HG03521 (cell line): ENCODE results near the gene SULT2B1.
"Not testable (repeated sequence)": the region's sequence is repeated elsewhere in the genome, so short reads cannot be mapped to it uniquely, and the experiment has no call there.

Source experiments
- ATAC-seq: cut with Tn5 transposase; IDR thresholded peaks from one replicate; pipeline ENCODE4 v1.9.1; 2021; ENCODE audit warnings: mild to moderate bottlenecking, moderate library complexity; ENCODE audit not compliant: unreplicated experiment

The SULT2B1 gene

GRCh38 chr19:48551437-48552302, at the start of gene SULT2B1:
SULT2B1 (plus strand) TSS chr19:48552172; CDS start chr19:48552253, 81 bp downstream.
- no peak for ATAC-seq

DNA sequence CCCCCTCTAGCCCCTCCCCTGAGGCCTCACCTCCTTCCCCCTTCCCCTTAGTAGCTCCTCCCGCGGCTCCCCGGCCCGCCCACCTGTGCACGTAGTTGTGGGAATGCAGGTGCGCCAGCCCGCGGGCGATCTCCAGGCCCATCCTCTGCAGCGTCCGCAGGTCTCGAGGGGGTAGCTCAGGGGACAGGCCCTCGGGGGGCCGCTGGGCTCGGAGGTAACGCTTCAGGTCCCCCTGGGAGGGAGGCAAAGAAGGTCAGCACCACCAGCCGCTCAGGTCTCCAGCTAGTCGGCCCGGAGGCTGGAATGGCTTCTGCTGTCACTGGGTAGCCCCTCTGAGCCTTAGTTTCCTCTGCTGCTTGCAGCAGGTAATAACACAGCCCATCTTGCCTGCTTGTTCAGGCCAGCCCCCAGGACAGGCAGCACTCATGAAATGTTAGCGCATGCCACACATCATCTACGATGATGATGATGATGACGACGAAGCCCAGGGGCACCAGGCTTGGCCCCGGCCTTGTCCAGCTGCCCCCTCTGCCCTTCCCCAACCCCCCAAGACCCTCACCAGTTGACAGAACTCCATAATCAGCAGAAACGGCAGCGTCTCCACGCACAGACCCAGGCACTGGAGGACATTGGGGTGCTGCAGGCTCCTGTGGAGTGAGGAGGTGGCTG, 49.5 kb upstream of the SULT2B1 start:
- ATAC-seq, result no peak

DNA sequence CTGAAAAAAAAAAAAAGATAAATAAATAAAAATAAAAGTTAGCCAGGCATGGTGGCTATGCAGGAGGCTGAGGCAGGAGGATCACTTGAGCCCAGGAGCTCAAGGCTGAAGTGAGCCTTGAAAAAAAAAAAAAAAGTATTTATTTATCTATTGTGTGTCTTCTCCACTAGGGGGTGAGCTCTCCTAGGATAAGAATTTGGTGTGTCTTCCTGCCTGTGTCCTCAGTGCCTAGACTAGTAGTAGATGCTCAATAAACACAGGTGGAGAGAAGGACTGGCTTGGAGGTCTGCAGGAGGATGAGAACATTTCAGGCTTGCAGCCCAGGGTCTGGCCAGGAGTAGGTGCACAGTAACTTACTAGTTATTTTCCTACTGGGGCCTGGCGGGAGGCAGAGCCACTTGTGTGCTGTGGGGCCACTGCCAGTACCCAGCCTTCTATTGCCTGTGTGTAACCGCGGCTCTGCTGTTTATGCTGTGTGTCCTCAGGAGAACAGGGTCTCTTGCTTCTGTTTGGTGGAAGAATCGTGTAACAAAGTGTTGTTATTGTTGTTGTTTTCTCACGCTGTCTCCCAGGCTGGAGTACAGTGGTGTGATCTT, 45.7 kb upstream of the SULT2B1 start:
- ATAC-seq, result no peak

- ATAC-seq, result no peak
These were observed 44.0 kb upstream of the SULT2B1 start for GRCh38 chr19:48507911-48508439.

DNA sequence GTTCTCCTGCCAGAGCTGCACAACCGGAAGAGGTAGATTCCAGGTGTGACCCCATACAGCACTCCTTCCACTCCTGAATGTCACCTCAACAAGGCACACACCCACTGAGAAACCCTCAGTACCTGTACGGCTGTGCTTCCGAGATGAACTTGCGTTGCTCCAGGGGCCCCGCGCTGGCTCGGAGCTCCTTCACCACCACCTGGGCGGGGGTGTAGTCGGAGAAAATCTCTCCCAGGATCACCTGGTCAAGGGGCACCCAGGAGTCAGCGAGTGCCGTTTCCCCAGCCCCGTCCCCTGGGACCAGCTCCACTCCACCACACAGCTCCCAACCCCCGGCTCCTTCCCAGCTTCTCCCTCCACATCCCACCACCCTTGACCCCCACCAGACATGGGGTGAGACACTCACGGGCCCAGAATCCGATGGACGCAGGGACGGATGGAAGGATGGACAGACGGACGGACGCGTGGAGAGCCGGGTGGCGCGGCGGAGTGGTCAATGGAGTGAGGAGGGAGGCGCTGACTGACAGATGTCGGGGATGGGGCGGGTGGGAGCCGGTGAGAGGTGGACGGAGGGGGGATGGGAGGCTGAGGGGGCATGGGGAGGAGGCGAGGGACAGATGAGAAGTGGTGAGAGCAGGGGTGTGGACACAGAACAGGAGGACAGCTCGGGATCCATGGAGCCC, 43.1 kb upstream of the SULT2B1 start:
- ATAC-seq, result no peak

GRCh38 chr19:48509467-48510194, 42.3 kb upstream of the SULT2B1 start:
- no peak for ATAC-seq

DNA sequence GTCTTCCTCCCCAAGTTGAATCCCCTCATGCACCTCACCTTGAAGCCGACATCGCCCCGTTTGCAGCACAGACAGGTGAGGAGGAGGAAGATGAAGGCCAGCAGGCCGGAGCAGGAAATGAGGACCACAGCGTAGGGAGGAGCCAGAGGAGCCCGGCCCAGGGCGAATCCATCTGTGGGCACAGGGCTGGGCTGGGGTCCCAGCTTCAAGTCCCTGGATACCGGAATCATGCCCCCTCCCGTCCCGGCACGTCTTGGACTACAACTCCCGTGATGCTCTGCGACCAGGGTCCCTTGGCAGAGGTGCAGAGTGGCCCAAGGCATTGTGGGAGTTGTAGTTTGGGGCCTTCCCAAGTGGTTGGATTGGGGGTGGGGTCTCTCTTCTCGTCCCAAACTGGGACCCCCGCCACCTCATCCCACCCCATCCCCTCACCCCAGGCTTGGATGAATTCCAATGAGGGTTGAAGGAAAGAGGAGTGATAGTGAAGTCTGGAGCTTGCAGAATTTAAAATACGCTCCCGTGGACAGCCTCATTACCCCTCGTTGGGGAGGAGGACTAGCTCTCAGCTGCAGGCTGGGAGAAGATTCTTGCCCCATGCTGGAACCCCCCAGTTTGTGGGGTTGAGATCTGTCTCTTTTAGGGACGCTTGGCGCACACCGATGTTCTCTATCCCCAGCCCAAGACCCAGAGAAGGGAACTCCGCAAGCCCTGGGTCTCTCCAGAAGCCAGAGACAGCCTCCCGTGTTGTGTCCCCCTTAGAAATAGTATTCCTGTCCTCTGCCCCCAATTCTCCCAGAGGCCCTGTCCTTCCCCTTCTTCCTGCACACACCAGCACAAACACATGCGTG, 41.3 kb upstream of the SULT2B1 start:
- no peak for ATAC-seq

DNA sequence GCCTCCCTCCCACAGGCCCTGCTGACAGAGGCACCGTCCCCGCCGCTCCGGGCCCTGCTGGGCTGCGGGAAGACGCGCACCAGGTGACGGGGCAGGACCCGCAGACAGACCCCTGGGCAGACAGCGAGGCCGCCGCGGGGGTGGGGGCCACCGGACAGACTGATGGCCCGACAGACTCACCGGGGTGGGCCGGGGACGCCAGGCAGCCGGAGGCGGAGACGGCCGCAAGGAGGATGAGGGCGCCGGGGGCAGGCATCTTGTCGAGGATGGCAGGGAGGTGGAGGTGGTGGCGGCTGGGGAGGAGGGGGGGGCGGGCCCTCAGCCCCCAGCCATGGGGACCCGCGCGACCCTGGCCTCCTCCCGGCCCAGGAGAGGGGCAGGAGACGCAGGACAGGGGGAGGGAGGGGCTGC, 40.6 kb upstream of the SULT2B1 start:
- no peak for ATAC-seq

DNA sequence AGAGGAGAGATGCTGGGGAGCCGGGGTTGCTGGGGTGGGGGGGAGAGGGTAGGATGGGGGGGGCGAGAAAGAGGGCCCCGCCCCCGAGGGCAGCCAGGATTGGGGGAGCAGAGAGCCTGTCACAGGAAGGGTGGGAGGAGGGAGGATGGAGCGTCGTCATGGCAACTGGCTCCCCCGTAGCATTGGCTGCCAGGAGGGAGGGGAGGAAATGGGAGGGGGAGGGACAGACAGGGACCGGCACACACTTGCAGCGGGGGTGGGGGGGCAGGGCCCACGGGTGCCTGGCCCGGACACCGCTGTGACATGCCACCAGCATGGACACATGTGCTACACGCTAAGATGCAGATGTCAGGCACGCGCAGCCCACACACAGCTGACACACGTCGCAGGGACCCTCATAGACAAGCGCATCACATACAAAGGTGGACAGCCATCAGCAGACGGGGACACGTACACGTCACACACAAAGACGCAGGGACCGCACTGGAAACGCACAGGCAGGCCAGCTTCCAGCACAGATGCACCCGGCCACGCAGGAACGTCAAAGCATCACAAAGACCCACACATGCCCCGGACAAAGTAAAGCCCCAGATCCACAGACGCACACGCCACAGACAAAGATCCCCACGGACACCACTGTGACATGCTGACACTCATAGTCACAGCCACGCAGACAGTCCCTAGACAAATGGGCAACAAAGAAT, 40.0 kb upstream of the SULT2B1 start, which contains the start of gene LMTK3:
TSS of gene LMTK3 (minus strand) at position 36 of the 704 bp plus-strand sequence. CDS start 259 bp downstream, outside the sequence.
- no peak for ATAC-seq

DNA sequence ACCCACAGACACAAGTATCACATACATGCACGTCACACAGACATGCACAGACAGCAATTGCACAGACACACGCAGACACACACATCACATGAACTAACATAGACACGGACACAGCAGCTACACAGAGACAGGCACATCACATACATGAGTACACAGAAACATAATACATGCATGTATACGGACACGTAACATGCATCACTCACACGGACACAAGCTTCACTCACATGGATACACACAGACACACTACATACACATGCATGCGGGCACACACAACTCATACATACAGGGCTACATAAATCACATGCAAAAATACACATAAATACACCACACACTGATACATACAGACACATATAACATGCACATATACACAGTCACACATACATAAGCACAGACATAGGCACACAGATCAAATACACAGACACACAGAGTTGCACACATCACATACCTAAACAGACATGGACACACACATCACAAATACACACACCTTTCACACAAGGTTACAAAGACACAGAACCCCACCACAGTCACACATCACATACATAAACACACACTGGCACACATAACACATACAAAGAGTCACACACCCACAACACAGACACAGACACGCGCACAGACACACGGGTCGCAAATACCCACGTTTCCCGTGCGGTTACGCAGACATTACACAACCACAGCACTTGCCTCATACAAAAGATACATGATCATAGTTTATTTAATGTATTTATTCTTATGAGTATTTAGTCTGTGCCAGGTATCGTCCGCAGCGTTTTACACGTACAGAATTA, 39.3 kb upstream of the SULT2B1 start:
- no peak for ATAC-seq

- ATAC-seq, result peak; percentile 44
These were observed 38.5 kb upstream of the SULT2B1 start for GRCh38 chr19:48513289-48514122.

- ATAC-seq, result no peak
These were observed 37.9 kb upstream of the SULT2B1 start for GRCh38 chr19:48514123-48514458.

- ATAC-seq, result no peak
These were observed 35.4 kb upstream of the SULT2B1 start for GRCh38 chr19:48516536-48516935.

DNA sequence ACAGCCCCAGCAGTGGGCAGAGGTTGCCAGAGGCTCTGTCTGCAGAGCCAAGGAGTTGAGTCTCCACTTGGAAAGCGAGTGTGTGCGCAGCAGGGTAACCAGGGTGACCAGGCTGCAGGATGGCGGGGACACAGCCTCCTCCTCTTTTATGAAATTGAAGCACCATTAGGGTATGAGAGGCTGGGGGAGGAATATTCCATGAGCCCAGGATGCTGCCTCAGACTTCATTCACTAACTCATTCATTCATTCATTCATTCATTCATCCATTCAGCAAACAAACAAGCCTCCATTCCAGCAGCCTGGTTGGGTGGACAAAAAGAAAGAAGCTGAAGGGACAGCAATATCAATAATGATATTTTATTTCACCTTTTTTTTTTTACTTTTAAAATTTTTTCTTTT, 33.8 kb upstream of the SULT2B1 start:
- ATAC-seq, result no peak

DNA sequence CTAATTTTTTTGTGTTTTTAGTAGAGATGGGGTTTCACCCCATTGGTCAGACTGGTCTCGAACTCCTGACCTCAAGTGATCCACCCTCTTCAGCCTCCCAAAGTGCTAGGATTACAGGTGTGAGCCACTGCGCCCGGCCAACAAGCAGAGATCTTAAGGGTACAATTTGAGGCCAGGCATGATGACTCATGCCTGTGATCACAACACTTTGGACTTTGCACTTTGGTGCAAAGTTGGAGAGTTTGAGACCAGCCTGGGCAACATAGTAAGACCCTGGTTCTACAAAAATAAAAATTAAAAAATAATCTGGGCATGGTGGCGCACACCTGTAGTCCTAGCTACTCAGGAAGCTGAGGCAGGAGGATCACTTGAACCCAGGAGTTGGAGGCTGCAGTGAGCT, 32.5 kb upstream of the SULT2B1 start:
- ATAC-seq, result not testable (repeated sequence)

- no peak for ATAC-seq
These were observed 31.8 kb upstream of the SULT2B1 start for GRCh38 chr19:48520134-48520533.

DNA sequence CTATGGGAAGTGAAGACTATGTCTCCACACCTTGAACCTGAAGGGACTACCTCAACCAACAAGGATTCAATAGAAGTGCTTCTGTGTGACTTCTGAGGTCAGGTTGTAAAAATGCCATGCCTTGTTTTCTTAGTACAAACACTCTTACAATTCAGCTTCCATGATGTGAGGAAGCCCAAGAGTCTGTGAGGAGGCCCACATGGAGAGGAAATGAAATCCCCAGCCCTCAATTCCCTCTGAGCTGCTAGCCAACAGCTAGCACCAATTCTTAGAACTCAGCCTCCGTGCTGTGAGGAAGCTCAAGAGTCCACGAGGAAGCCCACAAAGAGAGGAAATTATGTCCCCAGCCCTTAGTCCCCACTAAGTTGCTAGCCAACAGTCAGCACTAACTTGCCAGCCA, 27.8 kb upstream of the SULT2B1 start:
- ATAC-seq, result no peak
